ENCODE data around the gene BROX.

The BROX gene

GRCh38 chr1:222706815-222707214 is 5.5 kb upstream of the BROX start:
- DNase-seq (ENCODE audit: low read depth) = no peak
- TF ChIP-seq, protein P1, sequence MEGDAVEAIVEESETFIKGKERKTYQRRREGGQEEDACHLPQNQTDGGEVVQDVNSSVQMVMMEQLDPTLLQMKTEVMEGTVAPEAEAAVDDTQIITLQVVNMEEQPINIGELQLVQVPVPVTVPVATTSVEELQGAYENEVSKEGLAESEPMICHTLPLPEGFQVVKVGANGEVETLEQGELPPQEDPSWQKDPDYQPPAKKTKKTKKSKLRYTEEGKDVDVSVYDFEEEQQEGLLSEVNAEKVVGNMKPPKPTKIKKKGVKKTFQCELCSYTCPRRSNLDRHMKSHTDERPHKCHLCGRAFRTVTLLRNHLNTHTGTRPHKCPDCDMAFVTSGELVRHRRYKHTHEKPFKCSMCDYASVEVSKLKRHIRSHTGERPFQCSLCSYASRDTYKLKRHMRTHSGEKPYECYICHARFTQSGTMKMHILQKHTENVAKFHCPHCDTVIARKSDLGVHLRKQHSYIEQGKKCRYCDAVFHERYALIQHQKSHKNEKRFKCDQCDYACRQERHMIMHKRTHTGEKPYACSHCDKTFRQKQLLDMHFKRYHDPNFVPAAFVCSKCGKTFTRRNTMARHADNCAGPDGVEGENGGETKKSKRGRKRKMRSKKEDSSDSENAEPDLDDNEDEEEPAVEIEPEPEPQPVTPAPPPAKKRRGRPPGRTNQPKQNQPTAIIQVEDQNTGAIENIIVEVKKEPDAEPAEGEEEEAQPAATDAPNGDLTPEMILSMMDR (IDR thresholded peaks at IDR 0.05; ENCODE audit: insufficient read depth, low read depth, low read length, missing control alignments) = no peak
- H3K4me3 ChIP-seq (ENCODE audit: low read depth, low read length) = no peak overlapping the region

DNA sequence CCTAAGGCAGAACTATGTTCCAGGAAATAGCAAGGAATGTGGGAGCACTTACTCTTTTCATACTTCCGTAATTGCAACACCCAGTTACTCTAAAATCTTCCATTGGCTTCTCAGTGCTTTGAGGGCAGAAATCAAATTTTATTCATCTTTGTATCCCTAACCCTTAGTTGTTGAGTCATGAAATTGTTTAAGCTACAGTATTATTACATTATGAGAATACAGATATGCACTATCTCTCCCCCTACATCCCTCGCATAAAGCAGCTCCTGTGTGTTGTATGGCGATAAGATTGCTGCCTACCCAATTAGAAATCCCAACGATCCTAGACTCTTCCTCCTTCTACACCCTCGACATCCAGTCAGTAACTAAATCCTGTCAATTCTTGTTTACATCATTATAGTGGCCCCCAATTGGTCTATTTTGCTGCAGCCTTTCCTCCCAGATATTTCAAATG is 2.6 kb upstream of the BROX start:
- TF ChIP-seq, protein P1 (IDR thresholded peaks at IDR 0.05; ENCODE audit: insufficient read depth, low read depth, low read length, missing control alignments) = no peak
- no peak for DNase-seq (ENCODE audit: low read depth)
- H3K4me3 ChIP-seq (ENCODE audit: low read depth, low read length) = no peak overlapping the region

GRCh38 chr1:222711319-222712252 is 778 bp upstream of the BROX start:
- H3K4me3 ChIP-seq (ENCODE audit: low read depth, low read length) = peak overlapping the region; percentile 100
- TF ChIP-seq, protein P1 (IDR thresholded peaks at IDR 0.05; ENCODE audit: insufficient read depth, low read depth, low read length, missing control alignments) = no peak
- peak; percentile 69 for DNase-seq (ENCODE audit: low read depth)

DNA sequence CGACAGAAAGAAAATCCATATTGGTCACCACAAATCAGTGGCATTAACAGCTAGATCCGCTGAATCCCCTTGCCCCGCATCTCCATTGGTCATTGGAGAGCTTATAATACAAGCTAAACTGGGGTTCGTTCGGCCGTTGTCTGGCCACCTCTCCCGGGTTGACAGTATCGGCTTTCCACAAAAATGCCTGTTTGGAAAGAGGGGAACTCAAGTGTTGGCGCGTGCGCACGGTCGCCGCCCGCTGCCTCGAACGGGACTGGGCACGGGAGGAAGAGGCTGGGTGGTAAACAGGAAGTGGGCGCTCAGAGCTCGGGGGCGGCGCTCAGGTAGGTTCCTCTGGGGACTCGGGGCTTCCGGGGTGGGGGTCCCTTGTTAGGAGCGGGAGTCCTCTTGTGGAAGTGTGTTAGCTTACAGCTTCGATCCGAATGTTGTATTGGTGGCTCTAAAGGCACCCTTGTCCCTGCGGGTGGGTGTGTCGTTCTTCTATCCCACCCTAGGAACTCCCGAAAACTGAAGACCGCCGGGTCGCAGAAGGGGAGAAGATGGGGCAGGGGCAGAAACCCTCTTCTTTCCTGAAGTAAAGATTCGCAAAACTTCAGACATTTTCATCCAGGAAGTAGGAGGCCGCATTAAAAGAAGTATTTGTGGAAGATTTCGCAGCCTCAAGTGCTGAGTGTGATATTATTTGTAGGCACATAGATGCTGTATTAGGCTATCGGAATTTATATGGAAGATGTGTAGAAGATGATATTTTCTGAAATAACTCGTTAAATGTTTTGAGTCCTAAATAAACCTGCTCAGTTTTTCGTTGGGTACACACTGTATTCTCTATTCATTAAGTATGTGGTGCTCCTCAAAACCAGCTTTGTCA is 962 bp downstream of the BROX start:
- peak; percentile 97 for DNase-seq (ENCODE audit: low read depth)
- TF ChIP-seq, protein P1 (IDR thresholded peaks at IDR 0.05; ENCODE audit: insufficient read depth, low read depth, low read length, missing control alignments) = peak; percentile 1

DNA sequence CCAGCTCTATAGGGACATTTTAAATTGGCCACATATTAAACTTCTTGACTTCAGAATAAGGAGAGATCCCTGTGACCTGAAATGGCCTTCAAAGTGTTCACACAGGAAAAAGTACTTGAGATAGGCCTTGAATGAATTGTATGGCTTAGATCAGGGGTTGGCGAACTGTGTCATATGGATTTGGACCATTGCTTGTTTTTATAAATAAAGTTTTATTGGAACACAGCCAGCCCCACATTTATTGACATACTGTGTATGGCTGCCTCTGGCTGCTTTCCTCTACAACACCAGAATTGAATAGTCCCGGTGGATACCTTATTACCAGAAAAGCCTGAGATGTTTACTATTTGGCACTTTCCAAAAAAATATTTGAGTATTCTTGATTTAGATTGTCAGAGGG is 4.0 kb downstream of the BROX start:
- DNase-seq (ENCODE audit: low read depth) = no peak
- no peak overlapping the region for H3K4me3 ChIP-seq (ENCODE audit: low read depth, low read length)
- TF ChIP-seq, protein P1 (IDR thresholded peaks at IDR 0.05; ENCODE audit: insufficient read depth, low read depth, low read length, missing control alignments) = no peak

More for the DNA sequence above, 962 bp downstream of the BROX start:
- H3K4me3 ChIP-seq (ENCODE audit: low read depth, low read length) = peak overlapping the region; percentile 100

DNA sequence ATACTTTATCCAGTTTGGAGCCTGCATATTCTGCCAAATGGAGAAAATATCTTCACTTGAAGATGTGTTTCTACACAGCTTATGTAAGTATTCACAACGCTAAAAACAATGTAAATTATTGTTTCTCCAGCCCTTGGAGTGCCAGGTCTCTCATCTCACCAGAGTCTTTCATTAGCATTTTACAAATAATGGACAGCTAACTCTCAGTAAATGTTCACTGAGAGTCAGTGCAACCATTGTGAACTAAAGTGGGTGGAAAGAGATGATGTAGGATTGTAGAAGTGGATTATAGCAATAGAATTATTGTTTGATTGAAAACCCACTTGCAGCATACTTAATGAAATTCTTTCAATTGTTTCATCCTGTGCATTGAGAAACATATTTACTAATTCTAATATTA is 16.4 kb downstream of the BROX start:
- no peak overlapping the region for H3K4me3 ChIP-seq (ENCODE audit: low read depth, low read length)
- DNase-seq (ENCODE audit: low read depth) = no peak
- TF ChIP-seq, protein P1 (IDR thresholded peaks at IDR 0.05; ENCODE audit: insufficient read depth, low read depth, low read length, missing control alignments) = no peak

Data from GM12865 (cell line).